Suppressor macrophage treated with lipopolysaccharide for 1 hour (primary cell): ENCODE results near the gene UNC79.
"Not testable (repeated sequence)": the region's sequence is repeated elsewhere in the genome, so short reads cannot be mapped to it uniquely, and the experiment has no call there.

Experiments used
- DNase-seq, 3 donors: peaks; one replicate each; pipeline ENCODE4 v3.0.0-alpha.2; 2020 to 2022

UNC79 gene

GRCh38 chr14:93430315-93431035 is at the start of gene UNC79:
Gene UNC79 (plus strand): TSS chr14:93430939. CDS start chr14:93431030, 91 bp downstream.
- DNase-seq: peak; percentile 35 to 58 (median 47)

- DNase-seq: no peak
Observed at GRCh38 chr14:93381644-93382043, 49.1 kb upstream of the UNC79 start.

- DNase-seq: not testable (repeated sequence)
Observed at GRCh38 chr14:93384256-93384655, 46.5 kb upstream of the UNC79 start.

GRCh38 chr14:93395231-93395630 is 35.5 kb upstream of the UNC79 start:
- peak; percentile 75 to 81 (median 79) for DNase-seq

- no peak for DNase-seq
Observed at GRCh38 chr14:93396456-93396855, 34.3 kb upstream of the UNC79 start.

- DNase-seq: peak; percentile 38 to 71 (median 65)
Observed at GRCh38 chr14:93398491-93398890, 32.2 kb upstream of the UNC79 start.

- no peak for DNase-seq
Observed at GRCh38 chr14:93402951-93403350, 27.8 kb upstream of the UNC79 start.

GRCh38 chr14:93410021-93410420 is 20.7 kb upstream of the UNC79 start:
- no peak for DNase-seq

GRCh38 chr14:93410893-93411292 is 19.8 kb upstream of the UNC79 start:
- no peak for DNase-seq

- peak; percentile 60 to 75 (median 68) for DNase-seq
Observed at GRCh38 chr14:93425136-93425535, 5.6 kb upstream of the UNC79 start.

- no peak for DNase-seq
Observed at GRCh38 chr14:93426750-93427149, 4.0 kb upstream of the UNC79 start.

GRCh38 chr14:93431036-93431670 is 414 bp downstream of the UNC79 start:
- peak in 2 of 3 donors; percentile 31 to 62 for DNase-seq

- no peak for DNase-seq
Observed at GRCh38 chr14:93454224-93454623, 23.5 kb downstream of the UNC79 start.

GRCh38 chr14:93456356-93456755 is 25.6 kb downstream of the UNC79 start:
- no peak for DNase-seq

- DNase-seq: no peak
Observed at GRCh38 chr14:93458234-93458633, 27.5 kb downstream of the UNC79 start.

GRCh38 chr14:93462479-93462878 is 31.7 kb downstream of the UNC79 start:
- no peak for DNase-seq

- no peak for DNase-seq
Observed at GRCh38 chr14:93464271-93464670, 33.5 kb downstream of the UNC79 start.

GRCh38 chr14:93475471-93475870 is 44.7 kb downstream of the UNC79 start:
- no peak for DNase-seq

- DNase-seq: no peak
Observed at GRCh38 chr14:93476305-93476704, 45.6 kb downstream of the UNC79 start.

- not testable (repeated sequence) for DNase-seq
Observed at GRCh38 chr14:93479074-93479473, 48.3 kb downstream of the UNC79 start.

GRCh38 chr14:93480867-93481266 is 50.1 kb downstream of the UNC79 start:
- DNase-seq: no peak

GRCh38 chr14:93481758-93482157 is 51.0 kb downstream of the UNC79 start:
- no peak for DNase-seq

GRCh38 chr14:93490001-93490400 is 59.3 kb downstream of the UNC79 start:
- no peak for DNase-seq

- peak; percentile 63 to 72 (median 71) for DNase-seq
Observed at GRCh38 chr14:93493054-93493453, 62.3 kb downstream of the UNC79 start.
